Fibroblast of skin of left quadriceps (primary cell): ENCODE data around the gene ZNF469.

ENCODE experiments used
- DNase-seq, 2 experiments: peaks; one replicate each; pipeline ENCODE4 v3.0.0-alpha.2; 2013; ENCODE audit warnings: low read depth in 2 of 2

ZNF469 gene

DNA sequence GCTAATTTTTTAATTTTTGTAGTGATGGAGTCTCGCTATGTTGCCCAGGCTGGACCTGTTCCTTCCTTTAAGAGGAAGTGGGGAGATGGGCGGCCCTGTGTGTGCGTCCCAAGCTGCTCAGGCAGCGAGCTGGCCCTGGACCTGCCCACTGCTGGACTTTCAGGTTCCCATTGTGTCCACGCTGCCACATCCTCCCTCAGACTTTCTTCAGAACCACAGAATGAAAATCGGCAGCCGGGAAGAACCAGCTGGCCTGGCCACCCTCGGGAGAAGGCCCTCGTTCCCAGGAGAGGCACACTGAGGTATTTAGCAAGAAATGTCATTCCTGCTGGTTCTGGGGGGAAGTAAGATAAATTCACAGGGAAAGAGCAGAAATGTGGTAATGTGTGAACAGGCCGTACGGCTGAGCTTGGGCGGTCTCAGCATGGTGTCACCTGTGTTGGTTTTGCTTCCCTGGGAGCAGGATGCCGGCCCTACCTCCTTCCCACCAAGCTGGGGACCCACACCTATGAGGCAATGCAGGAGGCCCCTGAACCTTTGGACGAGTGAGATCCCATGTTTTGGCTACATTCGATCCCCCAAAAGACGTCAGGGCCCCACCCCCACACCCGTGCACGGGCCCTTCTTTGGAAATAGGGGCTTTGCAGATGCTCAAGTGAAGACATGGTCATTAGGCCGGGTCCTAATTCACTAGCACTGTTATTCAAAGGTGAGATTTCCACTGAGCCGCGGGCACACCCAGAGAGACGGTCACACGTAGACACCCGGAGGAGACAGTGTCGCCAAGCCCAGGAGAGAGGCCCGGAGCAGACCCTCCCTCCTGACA is 35.9 kb upstream of the ZNF469 start:
- no peak for DNase-seq

DNA sequence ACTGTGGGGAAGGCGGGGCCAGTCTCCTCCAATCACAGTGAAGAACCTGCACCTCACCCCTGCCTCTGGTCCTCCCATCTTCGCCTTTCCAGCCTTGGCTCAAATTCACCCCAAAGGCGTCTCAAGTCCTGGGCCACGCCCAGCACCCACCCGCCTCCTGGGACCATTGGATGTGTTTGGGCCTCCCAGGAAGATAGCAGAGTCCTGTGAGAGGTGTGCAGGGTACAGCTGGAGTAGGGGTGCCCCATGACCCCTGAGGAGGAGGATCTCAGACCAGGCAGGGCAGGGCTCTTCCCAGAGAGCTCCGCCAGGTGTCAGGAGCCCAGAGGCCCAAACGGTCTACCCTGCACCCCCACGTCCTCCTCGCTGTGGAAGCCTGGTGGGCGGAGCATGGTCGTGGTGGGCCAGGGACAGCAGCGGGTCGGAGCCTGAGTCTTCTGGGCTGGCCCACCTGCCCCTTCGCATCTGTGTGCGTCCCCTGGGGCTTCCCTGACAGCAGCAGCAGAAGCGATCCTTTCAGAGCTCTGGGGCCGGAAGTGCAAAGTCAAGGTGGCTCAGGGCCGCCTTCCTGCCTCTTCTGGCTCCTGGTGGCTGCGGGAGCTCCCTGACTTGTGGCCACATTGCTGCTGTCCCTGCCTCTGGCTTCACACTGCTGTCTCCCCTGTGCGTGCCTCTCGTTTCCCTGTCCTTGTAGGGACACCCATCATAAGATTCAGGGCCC is 34.9 kb upstream of the ZNF469 start:
- no peak for DNase-seq

DNA sequence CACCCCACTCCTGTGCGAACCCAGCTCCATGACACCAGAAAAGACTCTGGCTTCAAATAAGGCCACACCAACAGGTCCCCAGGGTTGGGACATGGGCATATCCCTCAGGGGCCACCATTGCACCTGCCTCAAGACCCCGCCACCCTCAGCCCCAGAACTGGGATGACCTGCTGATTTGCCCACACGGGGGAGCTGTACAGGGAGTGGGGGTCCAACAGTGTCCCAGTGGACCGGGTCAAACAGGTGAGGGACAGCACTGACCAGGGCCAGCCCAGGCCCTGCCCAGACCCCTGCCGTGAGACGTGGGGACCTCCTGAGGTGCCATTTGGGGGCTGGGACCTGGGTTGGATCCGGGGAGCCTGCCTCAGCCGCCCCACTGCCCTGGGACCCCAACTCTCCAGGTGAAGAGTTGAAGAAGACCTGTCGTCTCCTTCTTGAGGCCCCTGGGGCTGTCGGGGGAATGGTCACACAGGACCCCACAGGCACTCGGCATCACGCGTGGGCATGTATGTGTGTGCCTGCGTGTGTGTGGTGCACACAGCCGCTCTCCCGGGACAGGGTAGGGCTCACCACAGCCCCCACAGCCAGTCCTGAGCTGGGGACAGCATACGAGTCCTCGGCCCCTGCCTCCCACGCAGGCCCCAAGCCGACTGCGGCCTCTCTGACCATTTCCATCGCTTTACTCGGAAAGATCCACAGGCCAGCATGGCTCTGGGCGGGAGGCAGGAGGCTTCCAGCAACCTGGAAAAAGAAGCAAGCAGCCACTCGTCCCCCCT is 34.2 kb upstream of the ZNF469 start:
- no peak for DNase-seq

DNA sequence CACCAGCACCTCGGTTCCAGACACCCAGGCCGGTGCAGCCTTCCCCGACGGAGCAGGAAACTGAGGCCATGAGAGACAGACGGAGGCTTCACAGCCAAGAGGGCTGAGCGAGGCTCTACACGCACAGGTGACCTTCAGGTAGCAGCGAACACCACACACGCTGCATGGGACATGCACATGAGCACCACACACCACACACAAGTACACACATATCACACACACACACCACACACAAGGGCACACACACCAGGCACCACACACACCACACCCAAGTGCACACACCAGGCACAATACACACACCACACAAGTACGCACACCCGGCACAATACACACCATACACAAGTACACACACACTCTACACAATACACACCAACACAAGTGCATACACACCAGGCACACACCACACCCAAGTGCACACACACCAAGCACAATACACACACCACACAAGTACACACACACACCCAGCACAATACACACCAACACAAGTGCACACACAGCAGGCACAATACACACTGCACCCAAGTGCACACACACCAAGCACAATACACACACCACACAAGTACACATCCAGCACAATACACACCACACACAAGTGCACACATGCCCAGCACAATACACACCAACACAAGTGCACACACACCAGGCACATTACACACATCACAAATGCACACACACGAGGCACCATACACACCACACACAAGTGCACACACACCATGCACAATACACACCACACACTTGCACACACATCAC is 33.4 kb upstream of the ZNF469 start:
- no peak for DNase-seq

DNA sequence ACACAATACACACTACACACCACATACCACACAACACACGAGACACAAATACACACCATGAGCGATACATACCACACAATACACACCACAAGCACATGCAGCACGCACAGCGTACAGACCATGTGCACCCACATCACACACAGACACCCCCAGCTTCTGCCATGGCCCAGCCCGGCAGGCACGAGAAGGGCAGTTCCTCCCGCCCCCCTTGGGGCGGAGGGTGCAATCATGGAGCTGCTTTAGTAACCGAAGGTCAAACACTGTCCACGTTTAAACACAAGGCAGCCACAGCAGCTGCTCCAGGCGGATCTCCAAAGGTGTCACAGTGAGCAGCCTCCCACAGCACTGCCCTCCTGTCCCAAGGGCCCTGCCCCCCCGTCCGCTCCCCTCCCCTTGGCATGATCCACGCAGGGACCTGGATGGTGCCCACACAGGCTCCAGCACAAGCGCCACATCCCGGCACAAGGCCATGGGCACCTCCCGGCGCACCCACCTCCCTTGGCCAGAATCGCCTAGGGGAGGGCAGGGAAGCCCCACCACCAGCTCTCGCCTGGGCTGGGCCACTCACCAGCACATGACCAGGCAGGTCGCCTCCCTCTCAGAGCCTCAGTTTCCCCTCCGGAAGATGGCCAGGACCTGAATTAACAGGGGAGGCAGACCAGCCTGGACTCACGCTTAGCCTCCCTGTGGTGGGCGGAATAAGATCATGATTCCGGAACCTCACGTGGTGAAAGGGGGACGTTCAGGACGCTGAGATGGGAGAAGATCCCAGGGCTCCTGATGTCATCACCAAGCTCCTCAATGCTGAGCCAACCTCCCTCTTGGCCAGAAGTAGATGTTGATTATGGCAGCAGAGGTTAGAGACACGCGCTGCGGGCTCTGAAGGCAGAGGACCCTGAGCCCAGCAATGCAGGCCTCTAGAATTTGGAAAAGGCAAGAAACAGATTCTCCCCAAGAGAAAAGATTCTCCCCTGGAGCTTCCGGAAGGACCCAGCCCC is 32.6 kb upstream of the ZNF469 start:
- DNase-seq, result no peak

DNA sequence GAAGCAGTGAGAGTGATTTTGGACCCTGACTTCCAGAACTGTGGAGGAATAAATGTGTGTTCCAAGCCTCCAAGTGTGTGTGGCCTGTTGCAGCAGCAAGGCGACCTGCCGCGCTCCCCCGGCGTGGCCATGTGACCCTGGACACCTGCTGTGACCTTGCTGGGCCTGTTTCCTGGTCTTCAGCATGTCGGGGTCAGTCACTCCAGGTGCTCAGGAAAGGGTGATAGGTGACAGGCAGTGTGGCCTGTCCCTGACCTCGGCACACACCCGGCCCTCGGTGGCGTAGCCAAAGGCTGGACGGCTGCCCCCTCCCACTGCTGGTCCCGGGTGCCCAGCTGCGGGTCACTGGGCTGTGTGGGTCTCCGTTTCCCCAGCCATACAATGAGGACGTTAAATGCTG is 31.8 kb upstream of the ZNF469 start:
- no peak for DNase-seq

DNA sequence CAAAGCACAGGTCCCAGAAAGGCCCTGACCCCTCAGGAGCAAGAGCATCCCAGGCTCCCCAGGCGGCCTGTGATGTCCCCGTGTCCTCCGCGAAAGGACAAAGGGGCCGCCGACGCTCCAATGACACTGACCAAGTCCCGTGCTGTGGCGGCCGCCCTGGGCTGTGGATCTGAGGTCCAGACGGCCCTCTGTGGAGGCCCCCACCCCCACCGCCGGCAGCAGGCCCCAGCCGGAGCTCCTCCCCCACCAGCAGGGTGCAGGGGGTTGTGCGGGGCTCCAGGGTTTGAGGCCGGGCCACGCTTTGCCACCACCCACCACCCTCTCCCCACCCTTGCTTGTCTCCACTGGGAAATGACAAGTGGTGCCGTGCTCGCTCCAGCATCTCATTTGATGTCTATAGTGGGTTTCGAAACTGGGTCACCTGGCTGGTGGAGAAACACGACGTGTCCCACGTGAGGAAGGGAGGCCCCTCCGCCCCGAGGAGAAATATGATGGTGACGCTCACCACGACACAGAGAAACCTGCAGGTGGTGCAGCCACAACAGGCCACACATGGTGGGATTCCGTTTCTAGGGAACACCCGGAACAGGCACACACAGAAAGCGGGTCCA is 31.2 kb upstream of the ZNF469 start:
- DNase-seq, result no peak

DNA sequence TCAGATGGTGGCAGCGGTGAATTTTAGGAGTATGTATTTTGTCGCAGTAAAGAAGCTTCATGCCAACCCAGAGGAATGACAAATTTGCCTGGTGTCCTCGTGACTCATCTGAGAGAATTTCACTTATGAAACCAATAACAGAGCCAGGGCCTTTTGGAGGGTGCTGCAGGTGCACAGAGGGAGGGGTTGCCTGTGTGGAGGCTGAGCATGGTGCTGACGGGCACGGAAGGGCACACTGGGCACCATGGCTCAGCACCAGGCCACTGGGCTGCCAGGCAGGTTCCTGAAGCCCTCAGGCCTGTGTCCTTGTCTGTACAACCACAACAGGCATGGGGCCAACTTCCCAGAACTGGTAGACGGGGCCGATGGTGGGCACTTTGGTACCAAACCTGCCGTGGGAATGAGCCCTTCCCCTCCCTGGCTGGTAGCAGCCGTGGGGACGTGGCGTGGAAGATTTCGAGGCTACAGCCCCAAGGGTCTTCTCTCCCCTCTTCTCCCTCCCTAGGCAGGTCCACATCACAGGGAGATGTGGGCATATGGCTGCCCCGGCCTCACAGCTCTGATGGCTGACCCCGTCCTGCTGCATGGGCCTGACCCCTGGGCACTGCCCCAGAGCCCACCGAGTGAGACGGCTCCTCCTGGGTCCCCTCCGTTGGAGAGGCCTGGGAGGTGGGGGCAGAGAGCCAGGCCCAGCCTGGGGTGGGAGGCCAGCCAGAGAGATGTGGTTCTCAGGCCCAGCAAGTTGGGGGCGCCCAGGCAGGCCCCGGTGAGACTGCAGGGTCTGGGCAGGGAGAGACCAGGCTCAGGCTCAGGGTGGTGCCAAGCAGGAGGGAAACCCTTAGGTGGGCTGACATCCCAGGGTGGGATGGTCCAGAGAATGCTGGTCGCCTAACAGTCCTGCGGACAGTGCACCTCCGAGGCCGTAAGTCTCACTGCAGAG is 30.2 kb upstream of the ZNF469 start:
- no peak for DNase-seq

DNA sequence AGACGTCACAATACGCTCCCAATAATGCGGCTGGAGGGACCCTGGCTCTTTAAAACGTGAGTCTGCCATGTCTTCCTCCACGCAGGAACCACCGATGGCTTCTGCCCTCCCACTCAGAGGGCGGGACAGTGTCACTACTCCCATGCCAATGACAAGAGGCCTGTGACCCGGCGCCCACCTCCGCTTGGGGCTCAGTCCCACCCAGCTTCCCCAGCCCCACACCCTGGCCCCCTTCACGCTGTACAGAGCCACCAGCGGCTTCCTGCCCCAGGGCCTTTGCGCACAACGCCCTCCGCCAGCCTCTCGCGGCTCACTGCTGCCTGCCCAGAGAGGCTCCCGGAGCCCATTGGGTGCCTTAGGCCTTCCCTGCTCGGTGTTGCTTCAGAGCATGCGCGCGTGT is 29.5 kb upstream of the ZNF469 start:
- no peak for DNase-seq

DNA sequence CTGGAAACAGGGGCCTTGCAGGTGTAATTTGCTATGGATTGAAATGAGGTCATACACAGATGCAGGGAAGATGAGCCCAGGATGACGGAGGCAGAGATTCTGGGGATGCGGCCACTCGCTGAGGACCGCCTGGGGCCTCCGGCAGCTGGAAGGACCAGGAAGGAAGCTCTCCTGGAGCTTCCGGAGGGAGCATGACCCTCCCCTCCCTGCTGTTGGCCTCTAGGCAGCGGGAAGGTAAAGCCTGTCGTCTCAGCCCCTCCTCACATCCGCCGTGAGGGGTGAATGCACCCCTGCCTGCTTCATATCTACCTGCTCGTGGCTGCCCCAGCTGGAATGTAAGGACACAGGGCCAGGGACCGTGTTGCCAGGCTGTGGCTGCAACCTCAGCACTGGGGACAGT is 29.1 kb upstream of the ZNF469 start:
- DNase-seq, result no peak

DNA sequence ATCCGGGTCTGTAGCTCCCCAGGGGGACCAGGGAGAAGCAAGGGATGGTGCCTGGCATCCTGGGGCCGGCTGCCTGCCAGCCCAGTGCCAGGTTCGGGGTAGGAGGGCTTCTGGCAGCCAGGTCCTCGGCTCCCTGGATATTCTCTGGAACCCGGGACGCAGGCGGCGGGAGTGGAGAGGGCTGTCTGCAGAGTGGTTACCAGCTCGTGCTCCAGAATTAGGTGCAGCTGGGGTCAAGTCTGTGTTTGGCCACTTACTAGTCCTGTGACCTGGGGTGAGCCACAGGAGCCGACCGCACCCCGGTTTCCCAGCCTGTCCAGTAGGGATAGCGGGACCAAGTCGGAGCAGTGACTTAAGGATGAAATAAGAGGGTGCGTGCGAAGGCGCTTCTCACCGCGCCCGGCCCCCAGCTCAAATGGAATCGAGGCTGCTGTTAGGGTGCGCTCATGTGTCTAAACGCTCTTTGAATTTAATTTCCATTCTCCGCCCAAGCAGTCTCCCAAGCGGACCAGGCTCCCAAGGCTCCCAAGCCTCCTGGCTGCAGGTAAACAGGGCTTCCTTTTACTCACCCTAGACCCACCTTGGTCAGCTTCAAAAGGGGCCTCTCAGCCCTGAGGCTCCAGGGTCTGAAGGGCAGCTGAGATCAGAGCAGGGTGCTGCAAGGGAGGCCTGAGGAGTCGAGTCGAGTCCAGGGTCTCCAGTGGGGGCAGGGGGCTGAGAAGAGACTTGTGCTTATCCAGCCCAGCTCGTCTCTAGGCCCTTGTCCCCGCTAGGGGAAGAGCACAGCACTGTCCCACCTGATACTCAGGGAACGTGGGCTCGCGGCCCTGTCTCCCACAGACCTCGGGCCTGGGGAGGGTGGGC is 28.3 kb upstream of the ZNF469 start:
- DNase-seq, result no peak

DNA sequence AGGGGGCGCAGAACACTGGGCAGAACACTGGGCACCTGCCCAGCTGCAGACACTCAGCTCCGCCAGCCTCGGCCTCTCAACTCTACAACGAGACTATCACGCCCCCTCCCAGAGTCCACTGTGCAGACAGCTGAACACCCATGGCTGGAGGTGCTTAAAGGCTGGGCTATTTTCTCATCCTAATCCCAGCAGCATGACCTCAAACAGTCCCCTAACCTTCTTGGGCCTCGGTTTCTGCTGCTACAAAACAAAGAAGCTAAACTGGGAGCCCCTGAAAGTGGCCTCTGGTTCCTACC is 27.7 kb upstream of the ZNF469 start:
- DNase-seq, result no peak

DNA sequence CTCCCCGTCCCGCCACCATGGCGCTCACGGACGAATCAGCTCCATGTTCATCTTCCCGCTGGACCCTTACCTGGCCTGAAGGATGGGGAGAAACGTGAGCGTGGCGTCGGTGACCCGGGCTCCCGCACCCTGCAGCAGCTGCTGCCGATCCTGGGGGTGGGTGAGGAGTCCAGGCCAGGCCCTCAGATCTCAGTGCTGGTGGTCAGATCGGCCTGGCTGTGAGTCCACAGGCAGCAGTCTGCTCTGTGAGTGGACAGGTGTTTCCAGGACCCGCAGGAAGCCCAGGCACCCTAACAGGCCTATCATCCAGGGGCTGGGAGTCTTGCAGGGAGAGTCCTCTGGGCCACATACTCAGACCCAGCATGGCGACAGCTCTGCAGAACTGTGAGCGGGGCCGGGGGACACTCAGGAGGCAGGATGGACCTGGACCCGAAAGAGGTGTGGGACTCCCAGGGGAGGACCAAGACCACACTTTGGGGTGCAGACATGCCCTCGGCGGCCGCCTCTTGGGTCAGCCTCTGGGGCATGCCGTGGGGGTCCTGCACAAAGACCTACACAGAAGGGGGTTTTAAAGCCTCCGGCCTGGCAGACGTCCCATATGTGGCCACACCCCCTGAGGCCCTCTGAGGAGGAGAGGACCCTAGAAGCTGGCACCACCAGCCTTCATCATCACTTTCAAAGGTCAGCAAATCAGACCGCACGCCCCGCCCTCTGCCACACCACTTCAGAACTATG is 27.2 kb upstream of the ZNF469 start:
- no peak for DNase-seq

DNA sequence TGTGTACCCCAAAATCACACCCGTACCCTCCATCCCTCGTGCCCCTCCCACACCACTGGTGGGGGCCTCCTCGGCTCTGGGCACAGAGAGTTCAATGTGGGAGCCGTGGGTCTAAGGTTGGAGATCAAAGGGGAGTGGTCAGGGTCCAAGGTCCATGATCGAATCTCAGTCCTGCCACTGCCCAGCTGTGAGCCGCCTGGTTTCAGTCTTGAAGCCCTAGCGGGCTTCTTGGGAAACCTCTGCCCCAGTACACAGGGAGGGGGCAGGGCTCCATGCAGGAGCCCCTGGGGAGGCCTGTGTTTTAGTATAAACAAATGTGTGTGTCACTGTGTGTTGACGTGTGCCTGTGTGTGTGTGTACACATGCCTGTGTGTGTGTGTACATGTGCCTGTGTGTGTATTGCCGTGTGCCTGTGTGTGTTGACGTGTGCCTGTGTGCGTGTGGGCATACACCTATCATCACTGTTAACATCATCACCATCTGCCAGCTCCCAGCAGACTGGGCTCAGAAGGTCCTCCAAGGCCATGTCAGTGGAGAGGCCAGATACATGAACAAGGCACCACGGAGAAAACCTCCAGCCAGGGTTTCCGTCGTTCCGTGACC is 26.5 kb upstream of the ZNF469 start:
- no peak for DNase-seq

DNA sequence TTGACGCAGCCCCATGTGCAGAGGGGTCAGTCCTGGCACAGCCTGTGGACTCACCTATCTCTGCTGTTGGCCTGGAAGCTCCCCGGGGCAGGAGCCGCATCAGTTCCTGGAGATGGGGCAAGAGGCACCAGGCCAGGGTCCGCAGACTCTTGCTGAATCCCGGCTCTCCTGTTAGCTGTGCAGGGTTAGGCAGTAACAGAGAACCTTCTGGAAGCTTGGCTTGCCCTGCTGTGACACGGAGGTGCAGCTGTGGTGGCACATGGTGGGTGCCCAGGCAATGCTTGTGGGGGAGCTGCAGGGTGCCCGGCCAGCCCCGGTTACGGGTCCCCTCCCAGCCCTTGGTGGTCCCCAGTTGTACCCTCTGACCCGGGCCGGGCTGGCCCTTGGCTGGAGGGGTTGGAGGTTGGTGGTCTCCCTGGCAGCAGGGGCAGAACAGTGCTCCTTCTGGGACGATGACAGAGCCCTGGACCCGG is 26.0 kb upstream of the ZNF469 start:
- no peak for DNase-seq

DNA sequence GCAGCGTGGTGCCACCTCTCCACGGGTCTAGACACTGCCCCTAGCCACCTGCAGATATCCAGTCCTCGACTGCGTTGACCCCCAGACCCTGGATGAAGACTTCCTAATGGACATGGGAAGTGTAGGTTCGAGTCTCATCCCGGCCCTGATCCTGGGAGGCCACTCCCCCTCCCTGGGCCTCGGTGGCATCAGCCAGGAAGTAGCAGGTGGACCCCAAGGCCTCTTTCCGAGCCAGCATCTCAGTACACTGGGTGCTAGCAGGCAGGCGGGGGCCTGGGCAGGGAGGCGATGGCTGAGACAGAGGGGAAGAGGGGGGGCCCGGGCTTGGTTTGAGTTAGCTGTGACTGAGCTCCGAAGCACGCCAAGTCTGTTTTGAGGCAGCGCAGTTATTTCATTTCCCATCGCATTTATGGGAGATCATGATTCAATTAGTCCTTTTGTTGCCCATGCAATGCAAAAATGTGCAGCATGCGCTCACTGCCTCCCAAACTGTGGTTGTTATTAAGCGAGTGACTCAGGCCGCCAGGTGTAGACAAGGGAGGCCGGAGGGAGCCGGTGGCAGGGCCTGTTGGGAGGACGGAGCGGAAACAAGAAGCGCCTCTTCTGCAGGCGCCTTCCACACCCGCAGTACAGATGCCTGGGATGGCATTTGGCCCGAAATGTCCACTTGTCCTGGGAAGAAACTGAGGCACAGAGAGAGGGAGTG is 25.3 kb upstream of the ZNF469 start:
- peak; percentile 87 to 88 for DNase-seq
